ENCODE measurements around the gene TIMM8B.

DNA sequence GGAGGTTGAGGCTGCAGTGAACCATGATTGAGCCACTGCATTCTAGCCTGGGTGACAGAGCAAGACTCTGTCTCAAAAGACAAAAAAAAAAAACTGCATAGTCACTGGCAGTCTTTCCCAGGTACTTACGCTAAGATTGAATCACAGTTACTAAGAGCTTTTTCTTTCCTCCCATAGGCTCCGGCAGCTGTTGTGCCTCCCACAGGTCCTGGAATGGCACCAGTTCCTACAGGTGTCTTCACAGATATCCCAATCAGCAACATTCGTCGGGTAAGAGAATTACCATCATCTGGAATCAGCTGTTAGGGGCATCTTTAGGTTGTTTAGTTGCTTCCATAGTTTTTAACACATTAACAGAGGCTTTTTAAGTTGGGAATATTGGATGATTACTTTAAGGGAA lies 41.6 kb downstream of the TIMM8B start:
- TF ChIP-seq, protein P1, sequence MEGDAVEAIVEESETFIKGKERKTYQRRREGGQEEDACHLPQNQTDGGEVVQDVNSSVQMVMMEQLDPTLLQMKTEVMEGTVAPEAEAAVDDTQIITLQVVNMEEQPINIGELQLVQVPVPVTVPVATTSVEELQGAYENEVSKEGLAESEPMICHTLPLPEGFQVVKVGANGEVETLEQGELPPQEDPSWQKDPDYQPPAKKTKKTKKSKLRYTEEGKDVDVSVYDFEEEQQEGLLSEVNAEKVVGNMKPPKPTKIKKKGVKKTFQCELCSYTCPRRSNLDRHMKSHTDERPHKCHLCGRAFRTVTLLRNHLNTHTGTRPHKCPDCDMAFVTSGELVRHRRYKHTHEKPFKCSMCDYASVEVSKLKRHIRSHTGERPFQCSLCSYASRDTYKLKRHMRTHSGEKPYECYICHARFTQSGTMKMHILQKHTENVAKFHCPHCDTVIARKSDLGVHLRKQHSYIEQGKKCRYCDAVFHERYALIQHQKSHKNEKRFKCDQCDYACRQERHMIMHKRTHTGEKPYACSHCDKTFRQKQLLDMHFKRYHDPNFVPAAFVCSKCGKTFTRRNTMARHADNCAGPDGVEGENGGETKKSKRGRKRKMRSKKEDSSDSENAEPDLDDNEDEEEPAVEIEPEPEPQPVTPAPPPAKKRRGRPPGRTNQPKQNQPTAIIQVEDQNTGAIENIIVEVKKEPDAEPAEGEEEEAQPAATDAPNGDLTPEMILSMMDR (IDR thresholded peaks at IDR 0.05): no peak
- no peak for TF ChIP-seq POLR2A (IDR thresholded peaks at IDR 0.05)
